NCI-H1694 treated with DMSO at 0.1 percent for 48 hours (cell line): Measurements from ENCODE around the gene TMEM198.
A peak's percentile ranks its signal among the peaks of the same experiment; 100 is the strongest.

Experiments
- DNase-seq: peaks from one replicate; lab custom pipeline; 2025; lab: John Stamatoyannopoulos, UW

TMEM198 gene

DNA sequence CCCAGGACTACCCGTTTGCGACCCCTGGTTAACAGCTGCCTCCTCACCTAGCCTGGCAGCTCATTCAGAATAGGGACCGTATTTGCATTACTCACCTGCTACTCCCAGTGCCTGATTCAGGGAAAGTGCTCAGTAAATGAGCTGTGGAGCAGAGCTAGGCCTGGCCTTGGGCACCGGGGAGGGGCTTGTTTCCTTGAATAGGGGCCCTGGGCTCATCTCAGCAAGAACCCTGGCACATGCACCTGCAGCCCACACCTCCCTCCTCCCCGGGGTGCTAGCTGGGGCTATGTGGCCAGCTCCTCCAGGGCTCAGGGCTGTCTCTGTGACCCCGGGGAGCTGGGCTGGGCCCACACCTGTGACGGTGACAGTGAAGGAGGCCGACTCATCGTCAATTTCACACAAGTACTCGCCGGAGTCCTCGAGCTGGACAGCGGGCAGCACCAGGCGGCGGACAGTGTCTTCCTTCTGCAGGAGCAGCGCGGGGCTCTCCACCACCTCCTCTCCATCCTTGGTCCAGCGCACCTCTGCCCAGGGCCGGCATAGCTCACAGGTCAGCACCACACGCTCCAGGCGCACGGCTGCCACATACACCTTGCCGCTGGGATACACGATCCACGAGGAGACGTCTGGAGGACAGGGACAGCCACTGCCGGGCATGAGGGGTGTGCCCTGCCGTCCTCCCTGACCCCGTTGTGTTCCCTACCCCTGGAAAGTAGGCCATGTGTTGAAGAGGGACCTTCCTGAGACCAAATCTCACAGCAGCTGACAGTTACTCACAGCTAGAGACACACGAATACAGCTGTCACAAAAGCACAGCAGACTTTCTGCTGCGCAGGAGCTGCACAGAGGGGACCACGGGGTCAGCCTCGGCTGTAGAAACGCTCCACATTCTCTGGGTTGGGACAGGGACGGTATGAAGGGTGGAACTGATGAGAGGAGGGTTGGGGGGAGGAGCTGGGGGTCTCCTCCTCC, 18.5 kb downstream of the TMEM198 start:
- DNase-seq = no peak

DNA sequence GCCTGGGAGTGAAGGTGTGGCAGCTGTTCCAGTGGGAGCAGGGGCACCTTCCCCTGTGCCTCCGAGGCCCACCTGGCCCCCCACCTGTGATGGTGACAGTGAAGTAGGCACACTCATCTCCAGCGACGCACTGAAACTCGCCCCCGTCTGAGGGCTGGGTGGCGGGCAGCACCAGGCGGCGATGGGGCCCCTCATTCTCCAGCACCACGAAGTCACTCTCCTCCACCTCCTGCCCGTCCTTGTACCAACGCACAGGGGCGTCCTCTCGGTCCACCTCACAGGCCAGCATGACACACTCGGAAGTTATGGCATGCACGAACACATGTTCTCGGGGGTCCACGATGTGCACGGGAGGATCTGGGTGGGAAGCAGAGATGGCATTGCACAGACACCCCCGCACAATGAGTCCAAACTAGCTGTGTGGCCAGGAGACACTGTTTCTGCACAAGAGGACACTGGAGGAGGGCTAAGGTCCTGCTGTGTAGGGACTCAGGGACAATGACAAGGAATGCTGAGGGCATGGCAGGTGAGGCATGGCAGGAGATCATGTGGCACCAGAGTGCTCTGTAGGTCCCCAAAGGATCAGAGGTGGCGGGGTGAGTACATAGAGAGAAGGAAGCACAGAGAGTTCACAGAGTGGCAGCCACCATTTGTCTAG, 19.6 kb downstream of the TMEM198 start:
- DNase-seq = no peak

DNA sequence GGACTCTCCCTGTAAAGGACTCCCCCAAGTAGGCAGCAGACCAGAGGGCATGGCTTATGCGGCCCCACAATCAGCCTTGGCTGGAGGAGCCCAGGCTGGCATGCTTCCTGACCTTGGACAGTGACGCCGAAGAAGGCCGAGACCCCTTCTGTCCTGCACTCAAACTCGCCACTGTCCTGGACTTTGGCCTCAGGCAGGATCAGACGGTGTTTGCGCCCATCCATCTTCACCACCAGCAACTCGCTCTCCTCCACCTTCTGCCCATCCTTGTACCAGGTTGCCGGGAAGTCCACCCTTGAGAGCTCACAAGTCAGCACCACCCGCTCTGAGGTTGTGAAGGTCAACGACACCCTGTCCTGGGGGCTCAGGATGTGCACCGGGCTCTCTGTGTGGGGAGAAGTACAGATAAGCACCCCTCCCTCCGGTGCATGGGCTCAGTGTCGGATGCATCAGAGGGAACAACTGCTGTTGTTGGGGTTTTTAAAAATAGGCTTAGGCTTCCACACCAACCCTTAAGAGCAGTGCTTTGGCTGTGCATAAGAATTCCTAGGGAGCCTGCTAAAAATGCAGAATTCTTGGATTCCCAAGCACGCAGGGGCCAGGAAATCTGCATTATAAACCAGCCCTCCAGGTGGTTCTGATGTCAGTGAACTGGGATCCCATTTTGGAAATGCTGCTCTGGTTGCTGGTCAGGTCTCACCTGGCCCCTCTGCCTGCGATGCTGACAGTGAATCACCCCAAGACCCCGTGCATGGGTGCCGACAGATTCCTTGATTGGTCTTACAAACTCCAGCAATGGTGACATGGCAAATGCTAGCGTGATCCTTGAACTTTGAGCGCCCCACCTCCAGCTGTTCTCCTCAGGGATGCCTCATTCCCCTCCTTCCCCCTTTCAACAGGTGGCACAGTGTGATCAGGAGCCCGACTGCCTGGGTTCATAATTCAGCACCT, 21.6 kb downstream of the TMEM198 start:
- DNase-seq = no peak

DNA sequence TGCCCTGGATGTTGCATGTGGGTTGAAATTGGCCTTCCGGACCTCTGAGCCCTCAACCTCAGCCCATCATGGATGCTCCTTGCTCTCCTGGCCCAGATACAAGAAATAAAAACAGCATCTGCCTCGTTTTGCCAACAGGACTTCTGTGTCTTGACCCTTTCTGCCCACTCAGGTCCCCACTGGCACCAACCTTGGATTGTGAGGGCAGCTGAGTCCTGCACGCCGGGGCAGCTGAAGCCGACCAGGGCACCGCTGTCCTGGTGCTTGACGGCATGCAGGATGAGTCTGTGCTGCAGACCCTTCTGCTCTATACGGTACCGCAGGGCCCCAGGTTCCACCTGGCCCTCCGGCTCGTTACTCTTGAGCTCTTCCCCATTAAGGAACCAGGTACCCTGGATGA, 22.8 kb downstream of the TMEM198 start:
- no peak for DNase-seq

DNA sequence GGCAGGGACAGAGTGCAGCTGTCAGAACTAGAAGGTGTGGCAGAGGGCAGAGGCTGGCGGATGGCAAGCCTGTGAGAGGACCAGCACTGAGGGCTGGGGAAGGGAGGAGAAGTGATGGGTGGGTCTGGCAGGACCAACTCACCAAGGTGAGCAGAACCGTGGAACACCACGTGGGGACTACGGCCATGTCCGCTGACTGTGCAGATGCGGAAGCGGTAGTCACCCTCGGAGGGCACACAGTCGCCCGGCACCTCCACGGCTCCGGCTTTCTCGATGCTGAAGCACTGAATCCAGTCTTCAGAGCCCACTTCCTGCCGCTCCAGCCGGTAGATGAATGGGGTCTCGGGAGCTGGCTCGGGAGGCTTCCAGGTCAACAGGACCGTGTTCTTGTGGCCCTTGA, 23.3 kb downstream of the TMEM198 start:
- DNase-seq = no peak

DNA sequence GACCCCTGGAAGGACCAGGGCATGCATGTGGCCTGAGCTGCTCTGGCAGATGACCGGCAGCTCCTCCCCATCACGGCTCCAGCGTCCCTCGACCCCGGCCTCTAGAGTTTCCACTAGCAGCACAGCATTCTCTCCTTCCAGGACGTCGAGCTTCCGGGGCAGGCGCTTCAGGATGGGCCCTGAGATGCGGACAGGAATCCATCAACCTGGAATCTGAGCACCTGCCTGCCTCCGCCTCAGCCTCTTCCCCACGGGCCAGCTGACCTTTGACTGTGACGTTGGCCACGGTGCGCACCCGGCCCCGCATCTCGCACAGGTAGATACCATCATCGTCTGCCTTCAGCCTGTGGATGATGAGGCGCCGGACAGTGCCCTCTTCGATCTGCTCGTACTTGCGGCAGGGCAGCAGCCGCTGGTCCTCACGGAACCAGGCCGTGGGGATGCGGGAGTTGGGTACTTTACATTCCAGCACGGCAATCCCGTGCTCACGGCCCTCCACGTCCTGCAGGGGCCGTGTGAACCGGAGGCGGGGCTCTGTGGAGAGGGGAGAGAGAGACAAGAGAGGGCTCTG, 24.0 kb downstream of the TMEM198 start:
- no peak for DNase-seq

DNA sequence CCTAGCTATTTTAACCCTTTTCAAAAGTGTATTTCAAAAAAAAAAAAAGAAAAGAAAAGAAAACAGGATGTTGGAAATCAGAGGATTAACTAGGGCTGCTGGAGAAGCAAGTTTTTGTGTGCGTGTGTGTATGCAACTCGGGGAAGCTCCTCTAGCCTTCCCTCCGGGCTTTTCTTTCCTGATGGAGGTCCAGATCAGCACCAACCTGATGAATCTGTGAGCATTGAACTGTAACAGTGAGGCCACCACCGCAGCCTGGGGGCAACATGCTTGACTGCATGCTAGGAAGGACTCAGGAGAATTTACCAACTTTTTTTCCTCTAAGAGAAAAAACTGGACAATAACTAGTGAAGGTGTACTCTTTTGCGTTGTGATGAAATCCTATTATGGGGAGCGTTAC, 25.2 kb downstream of the TMEM198 start:
- DNase-seq = no peak

DNA sequence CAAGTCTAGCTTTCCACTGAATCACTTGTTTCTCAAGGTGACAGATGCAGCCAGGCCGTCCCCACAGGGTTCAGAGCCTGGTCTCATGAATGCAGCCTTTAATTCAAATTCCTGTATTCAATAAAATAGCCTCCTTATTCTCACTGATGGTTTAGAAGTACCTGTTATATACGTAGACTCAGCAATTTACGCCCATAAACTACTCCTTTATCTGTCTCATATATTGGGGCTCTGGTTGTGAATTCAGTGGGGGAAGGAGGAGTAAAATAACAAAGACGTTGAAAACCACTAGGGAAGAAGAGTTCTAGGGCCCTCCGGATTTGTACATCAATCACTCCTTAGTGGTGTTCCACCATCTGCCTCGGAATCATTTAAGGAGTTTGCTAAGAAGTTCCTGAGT, 25.8 kb downstream of the TMEM198 start:
- DNase-seq = no peak

DNA sequence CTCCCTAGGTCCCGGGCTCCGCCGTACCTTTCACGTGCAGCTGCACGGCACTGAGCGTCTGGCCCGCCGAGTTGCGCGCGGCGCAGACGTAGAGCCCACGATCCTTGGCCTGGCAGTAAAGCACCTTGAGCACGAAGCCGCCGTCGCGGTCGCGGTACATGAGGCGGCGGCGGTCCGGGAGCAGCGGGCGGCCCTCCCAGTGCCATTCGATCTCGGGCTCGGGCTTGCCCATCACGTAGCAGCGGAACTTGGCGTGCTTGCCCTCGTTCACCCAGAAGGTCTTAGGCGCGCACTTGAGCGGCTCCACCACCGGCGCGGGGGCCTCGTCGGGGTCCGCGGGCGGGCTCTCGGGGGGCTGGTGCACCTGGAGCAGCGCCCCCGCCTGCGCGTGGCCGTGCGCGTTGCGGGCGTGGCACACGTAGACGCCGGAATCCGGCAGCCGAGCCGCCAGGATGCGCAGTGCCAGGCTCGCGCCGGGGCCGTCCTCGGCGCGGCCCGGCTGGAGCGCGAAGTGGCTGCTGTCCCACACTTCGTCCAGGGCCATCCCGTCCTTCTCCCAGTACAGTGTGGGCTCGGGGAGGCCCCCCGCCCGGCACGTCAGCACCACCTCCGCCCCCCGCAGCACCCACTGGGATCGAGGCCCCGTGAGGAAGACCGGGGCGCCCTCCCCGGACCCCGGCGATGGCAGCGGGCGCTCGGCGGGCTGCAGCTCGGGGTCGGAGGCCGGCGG, 26.5 kb downstream of the TMEM198 start:
- DNase-seq = no peak

DNA sequence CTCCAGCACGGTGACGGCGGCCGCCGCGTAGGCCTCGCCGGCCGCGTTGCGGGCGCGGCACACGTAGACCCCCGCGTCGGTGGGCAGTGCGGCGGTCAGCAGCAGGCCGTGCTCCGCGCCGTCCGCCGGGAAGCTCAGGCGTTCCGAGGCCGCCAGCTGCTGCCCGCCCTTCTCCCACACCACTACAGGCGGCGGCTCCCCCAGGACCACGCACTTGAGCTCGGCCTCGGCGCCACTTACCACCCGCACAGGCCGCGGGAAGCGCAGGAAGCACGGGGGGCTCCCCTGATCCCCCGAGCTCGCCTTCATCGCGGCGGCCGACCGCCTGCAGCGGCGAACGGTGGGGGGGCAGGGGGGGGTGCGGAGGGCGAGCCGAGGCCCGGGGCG, 27.1 kb downstream of the TMEM198 start:
- DNase-seq = no peak

DNA sequence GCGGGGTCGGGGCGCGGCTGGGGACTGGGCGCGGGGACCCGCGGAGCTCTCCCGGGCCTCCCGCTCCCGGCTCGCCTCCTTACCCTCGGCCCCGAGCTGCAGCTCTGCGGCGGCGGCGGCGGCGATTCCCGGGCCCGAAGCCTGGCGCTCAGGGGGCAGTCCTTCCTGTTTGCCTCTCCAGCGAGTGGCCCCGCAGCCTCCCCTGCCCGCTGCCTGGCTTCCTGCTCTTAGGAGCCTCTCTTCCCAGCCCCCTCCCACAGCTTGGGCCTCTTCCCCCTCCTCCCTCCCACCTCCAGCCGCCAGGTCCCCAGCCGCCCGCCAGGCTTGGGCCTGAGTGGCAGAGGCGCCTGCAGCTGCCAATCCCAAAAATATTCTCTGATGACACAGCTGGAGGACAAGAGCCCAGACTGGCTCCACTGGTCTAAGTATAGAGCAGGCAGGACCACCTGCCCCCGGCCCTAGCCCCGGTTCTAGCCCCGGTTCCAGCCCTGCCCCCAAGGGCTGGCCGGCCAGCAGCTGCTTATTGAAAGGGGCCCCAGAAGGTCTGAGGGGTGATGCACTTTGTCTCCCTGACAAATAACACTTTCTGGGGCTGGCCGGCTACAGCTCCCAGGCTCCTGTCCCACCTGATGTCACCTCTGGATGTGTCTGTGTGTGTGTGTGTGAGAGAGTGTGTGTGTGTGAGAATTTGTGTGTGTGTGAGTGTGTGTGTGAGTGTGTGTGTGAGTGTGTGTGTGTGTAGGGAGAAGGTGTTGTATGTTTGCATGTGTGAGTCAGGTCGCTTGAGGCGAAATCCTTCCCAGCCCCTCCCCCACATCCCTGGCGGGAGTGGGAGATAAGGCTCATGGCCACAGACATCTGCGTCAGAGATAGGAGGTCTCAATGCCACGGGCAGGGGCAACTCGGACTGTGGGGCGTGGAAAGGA, 27.7 kb downstream of the TMEM198 start, which contains the start of gene OBSL1:
Gene OBSL1 (minus strand): TSS at position 229 of the 926 bp plus-strand sequence. CDS start 307 bp downstream, outside the sequence.
- peak; percentile 55 for DNase-seq

DNA sequence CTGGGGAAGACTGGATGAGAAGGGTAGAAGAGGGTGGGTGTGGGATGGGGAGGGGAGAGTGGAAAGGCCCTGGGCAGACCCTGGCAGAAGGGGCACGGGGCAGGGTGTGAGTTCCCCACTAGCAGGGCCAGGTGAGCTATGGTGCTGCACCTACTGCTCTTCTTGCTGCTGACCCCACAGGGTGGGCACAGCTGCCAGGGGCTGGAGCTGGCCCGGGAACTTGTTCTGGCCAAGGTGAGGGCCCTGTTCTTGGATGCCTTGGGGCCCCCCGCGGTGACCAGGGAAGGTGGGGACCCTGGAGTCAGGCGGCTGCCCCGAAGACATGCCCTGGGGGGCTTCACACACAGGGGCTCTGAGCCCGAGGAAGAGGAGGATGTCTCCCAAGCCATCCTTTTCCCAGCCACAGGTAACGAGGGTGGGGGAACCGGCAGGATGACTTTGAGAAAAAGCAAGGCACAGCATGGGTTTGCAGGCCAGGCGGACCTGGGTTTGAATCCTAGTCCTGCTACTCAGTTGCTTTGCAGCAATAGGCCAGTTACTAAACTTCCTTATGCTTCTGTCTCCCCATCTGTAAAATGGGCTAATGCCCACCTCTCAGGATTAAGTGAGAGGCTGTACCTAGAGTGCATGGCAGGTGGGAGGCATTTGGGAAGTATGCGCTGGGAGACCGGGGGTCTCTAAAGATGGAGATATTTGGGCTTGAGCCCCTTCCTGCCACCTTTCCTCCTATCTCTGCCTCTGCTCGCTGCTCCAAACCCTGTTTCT, 28.6 kb downstream of the TMEM198 start, which contains the start of gene INHA:
Gene INHA (plus strand): TSS at position 74 of the 765 bp plus-strand sequence. CDS start 65 bp downstream, at position 139.
- DNase-seq = no peak

DNA sequence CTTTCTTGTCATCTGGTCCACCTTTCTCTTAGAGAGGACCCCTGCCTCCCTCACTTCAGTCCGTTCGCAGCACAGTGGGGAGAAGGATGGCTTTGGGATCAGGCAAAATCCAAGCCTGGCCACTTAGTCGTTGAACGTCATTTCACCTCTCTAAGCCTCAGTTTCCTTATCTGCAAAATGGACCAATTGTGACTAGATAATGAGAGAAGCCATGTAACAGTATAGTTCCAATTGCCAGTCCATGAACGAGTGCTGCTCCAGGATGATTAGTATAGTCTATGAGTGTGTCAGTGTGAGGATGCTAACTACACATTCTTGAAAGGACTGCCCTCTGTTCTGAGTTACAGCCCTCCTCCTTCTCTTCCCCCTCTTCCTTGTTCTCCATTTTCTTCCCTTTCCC, 29.3 kb downstream of the TMEM198 start:
- peak; percentile 100 for DNase-seq

DNA sequence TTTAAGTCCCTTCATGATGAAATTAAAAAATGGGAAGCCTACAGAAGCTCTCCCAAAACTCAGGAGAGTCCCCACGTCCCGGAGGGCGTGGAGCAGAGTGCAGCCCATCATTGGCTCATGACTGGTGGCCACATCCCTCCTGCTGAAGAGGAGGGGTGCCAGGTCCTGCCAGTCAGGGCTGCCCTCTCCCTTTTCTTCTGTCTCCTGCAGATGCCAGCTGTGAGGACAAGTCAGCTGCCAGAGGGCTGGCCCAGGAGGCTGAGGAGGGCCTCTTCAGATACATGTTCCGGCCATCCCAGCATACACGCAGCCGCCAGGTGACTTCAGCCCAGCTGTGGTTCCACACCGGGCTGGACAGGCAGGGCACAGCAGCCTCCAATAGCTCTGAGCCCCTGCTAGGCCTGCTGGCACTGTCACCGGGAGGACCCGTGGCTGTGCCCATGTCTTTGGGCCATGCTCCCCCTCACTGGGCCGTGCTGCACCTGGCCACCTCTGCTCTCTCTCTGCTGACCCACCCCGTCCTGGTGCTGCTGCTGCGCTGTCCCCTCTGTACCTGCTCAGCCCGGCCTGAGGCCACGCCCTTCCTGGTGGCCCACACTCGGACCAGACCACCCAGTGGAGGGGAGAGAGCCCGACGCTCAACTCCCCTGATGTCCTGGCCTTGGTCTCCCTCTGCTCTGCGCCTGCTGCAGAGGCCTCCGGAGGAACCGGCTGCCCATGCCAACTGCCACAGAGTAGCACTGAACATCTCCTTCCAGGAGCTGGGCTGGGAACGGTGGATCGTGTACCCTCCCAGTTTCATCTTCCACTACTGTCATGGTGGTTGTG, 30.9 kb downstream of the TMEM198 start:
- no peak for DNase-seq

DNA sequence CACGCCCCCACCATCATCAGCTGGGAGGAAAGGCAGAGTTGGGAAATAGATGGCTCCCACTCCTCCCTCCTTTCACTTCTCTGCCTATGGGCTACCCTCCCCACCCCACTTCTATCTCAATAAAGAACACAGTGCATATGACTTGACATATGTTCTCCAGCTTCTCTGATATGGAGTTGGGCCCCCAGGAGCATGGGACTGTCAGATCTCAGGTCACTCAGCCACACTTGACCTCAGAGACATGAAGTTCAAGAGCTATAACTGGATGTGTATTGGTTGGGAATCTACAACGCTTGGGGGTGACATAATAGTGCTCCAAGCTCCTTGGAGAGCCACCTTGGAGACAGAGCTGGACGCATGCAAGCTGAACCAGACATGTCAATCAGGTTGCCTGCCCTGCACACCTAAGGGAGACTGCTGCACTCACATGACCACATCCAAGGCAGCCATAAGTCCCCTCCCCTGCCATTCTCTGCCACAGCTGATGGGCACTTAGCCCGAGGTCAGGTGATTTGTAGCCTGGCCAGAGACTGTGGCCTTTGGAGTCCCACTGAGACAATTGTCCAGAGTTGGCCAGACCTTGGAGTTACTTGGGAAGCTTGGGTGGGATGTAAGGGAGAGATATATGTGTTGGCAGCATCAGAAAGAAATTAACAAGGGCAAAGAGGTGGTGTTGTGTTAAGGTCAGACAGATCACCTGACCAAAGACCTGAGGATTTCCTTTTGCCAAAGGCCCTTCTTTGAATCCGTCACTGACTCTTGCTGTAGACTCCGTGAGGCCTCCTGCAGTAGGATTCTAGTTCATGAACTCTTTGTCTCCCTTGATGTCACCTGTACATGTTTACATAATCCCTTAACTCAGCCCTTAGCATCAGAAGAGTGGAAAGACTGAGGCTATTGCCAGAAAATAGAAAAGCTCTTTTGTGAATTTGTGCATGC, 32.0 kb downstream of the TMEM198 start:
- DNase-seq = no peak

DNA sequence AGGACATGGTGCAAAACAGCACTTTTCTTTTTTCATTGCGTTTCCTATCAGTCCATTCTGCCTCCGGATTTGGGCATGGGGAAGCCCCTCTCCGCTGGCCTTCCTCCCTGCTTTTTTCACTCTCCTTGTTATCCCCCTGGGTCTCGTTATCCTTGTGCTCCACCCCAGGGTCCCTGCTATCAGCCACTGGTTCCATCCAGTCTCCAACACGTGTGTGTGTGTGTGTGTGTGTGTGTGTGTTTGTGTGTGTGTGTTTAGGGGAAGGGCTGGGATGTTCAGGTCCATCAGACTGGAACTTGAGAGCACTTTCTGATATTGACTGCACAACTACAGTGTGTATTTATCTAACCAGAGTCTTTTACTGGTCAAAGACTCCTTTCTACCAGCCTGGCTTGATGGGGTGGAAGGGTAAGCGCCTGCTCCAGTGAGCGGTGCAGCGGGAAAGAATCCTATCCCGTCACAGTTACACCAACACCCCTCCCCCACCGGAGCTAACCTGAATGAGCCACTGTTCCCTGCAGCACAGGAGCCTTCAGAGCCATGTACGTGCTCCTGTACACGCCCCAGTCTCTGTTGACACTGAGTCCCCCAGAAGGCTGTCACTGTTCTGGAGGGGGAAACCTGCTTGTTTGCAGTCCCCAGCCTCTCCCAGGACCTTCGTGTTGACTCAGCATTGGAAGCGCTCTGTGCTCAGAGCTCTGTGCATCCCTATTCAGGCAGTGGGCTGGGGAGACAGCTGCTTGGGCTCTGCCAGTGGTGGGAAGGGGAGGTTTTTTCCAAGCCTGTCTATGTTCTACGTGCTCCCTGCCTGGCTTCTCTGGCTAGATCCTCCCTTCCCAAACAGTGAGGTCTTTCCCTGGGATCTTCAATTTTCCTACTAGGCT, 32.9 kb downstream of the TMEM198 start:
- peak; percentile 36 for DNase-seq
